ENCODE results near the gene COL9A3.

The COL9A3 gene

DNA sequence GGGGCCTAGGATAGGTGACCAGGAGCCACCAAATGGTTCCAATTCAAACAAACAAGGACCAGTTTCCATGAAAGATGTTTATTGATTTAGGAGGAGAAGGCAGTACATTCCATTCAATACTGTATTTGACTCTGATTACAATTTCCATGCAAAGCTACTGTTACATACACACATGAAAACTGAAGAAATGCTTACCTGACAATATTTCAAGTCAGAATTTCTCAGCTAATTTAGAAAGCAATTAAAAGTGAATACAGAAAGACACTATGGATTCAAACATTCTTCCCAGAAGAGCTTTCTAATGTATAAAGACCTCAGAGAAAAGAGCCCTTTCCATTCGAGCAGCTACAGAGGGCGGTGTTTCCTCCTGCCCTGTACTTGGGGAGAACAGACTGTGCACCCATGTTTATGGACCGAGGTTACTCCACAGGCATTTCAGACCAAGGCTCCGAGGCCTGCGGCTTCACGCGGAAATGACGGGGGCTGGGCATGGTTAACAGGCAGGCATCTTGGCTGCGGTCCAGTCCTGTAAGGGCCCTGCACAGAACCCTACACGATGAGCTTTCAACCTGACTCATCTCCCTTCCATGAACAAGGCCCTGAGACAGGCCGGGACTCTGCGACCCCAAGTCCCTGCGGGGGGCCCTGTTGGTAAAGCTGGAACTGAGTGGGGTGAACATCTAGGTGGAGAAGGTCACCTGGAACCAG lies 70.5 kb downstream of the COL9A3 start:
- Histone ChIP-seq H4K91ac (ENCODE audit: low read length) (no peak overlapping the region), H3K27me3 (ENCODE audit: control insufficient read depth in 1 of 2, insufficient read depth in 1 of 2, low read length in 2 of 2) (no peaks in the 10 kb centered on the region), H3K14ac (ENCODE audit: low read length in 2 of 2) (no peak overlapping the region), H2BK12ac (ENCODE audit: low read length in 2 of 2) (peak overlapping the region in 1 of 2 experiments; percentile 55), H2BK5ac (ENCODE audit: low read depth, low read length, poor library complexity, severe bottlenecking) (no peak overlapping the region), H3K9me3 (ENCODE audit: control insufficient read depth, low read length) (no peaks in the 10 kb centered on the region), H3K4ac (ENCODE audit: low read depth in 1 of 2, low read length in 2 of 2) (no peak overlapping the region), H3K4me1 (ENCODE audit: control insufficient read depth, insufficient read depth, low read depth, low read length) (peaks cover 31% of the 10 kb centered on the region), H4K8ac (ENCODE audit: low read length) (peak overlapping the region; percentile 74), H3K4me2 (ENCODE audit: low read length, poor library complexity, severe bottlenecking) (no peak overlapping the region), H2BK120ac (ENCODE audit: low read depth, low read length) (no peak overlapping the region), H3K27ac (ENCODE audit: low read length, poor library complexity, severe bottlenecking) (peak overlapping the region; percentile 79), H3K9ac (ENCODE audit: low read length) (no peak overlapping the region), H3K18ac (ENCODE audit: low read depth in 1 of 2, low read length in 2 of 2) (peak overlapping the region in 1 of 2 experiments; percentile 63), H2AK5ac (ENCODE audit: low read length, severe bottlenecking) (peak overlapping the region; percentile 3), H3K79me1 (replicated peaks; ENCODE audit: low read length, poor library complexity, severe bottlenecking) (peaks cover 21% of the 10 kb centered on the region), H3K4me3 (ENCODE audit: insufficient read depth in 1 of 2, low read depth in 1 of 2, low read length in 2 of 2) (no peak overlapping the region), H3K36me3 (ENCODE audit: control insufficient read depth in 1 of 2, insufficient read depth in 2 of 2, low read depth in 1 of 2, low read length in 2 of 2) (peaks cover 60 to 73% of the 10 kb centered on the region in 2 experiments), H3K23ac (ENCODE audit: low read length in 2 of 2) (no peak overlapping the region), H2AFZ (ENCODE audit: low read depth, low read length) (no peak overlapping the region), H2BK15ac (ENCODE audit: low read depth, poor library complexity, severe bottlenecking) (no peak overlapping the region)
- DNase-seq = peak; percentile 96
- WGBS = 37% methylated on average over 11 of the region's 13 CpGs

DNA sequence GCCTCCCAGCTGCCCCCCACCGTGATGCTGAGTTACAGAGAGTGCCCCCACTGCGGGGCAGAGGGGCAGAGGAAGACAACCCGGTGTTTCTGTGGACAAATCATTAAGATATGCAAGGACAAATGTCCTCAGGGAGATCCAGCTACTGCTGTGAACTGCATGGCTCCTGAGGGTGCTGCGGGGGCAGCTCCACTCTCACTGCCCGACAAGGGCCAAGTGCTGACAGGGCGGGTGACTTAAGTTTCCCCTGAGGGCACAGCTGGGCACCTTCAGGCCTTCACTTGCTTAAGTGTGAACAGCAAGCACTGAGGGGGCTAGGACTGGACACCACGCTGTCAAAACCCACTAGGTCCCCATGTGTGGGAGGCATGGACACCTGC lies 71.0 kb downstream of the COL9A3 start:
- H3K79me1 ChIP-seq (replicated peaks; ENCODE audit: low read length, poor library complexity, severe bottlenecking) = peaks cover 23% of the 10 kb centered on the region
- H3K4me2 ChIP-seq (ENCODE audit: low read length, poor library complexity, severe bottlenecking) = no peak overlapping the region
- H2BK5ac ChIP-seq (ENCODE audit: low read depth, low read length, poor library complexity, severe bottlenecking) = no peak overlapping the region
- H3K9me3 ChIP-seq (ENCODE audit: control insufficient read depth, low read length) = no peaks in the 10 kb centered on the region
- H3K23ac ChIP-seq (ENCODE audit: low read length in 2 of 2) = no peak overlapping the region
- no peak for DNase-seq
- peak overlapping the region in 1 of 2 experiments; percentile 46 for H3K14ac ChIP-seq (ENCODE audit: low read length in 2 of 2)
- H2AK5ac ChIP-seq (ENCODE audit: low read length, severe bottlenecking) = peak overlapping the region; percentile 33
- peaks cover 64 to 78% of the 10 kb centered on the region in 2 experiments for H3K36me3 ChIP-seq (ENCODE audit: control insufficient read depth in 1 of 2, insufficient read depth in 2 of 2, low read depth in 1 of 2, low read length in 2 of 2)
- WGBS = 80% methylated on average over 7 of the region's 7 CpGs
- no peak overlapping the region for H3K4ac ChIP-seq (ENCODE audit: low read depth in 1 of 2, low read length in 2 of 2)
- H2AFZ ChIP-seq (ENCODE audit: low read depth, low read length) = no peak overlapping the region
- no peak overlapping the region for H2BK120ac ChIP-seq (ENCODE audit: low read depth, low read length)
- peak overlapping the region in 1 of 2 experiments; percentile 55 for H2BK12ac ChIP-seq (ENCODE audit: low read length in 2 of 2)
- H4K8ac ChIP-seq (ENCODE audit: low read length) = peak overlapping the region; percentile 74
- H3K9ac ChIP-seq (ENCODE audit: low read length) = no peak overlapping the region
- H3K4me1 ChIP-seq (ENCODE audit: control insufficient read depth, insufficient read depth, low read depth, low read length) = peaks cover 30% of the 10 kb centered on the region
- no peak overlapping the region for H2BK15ac ChIP-seq (ENCODE audit: low read depth, poor library complexity, severe bottlenecking)
- H4K91ac ChIP-seq (ENCODE audit: low read length) = peak overlapping the region; percentile 25
- H3K27ac ChIP-seq (ENCODE audit: low read length, poor library complexity, severe bottlenecking) = peak overlapping the region; percentile 79
- peak overlapping the region; percentile 45 to 63 for H3K18ac ChIP-seq (ENCODE audit: low read depth in 1 of 2, low read length in 2 of 2)
- H3K4me3 ChIP-seq (ENCODE audit: insufficient read depth in 1 of 2, low read depth in 1 of 2, low read length in 2 of 2) = no peak overlapping the region
- no peaks in the 10 kb centered on the region for H3K27me3 ChIP-seq (ENCODE audit: control insufficient read depth in 1 of 2, insufficient read depth in 1 of 2, low read length in 2 of 2)

DNA sequence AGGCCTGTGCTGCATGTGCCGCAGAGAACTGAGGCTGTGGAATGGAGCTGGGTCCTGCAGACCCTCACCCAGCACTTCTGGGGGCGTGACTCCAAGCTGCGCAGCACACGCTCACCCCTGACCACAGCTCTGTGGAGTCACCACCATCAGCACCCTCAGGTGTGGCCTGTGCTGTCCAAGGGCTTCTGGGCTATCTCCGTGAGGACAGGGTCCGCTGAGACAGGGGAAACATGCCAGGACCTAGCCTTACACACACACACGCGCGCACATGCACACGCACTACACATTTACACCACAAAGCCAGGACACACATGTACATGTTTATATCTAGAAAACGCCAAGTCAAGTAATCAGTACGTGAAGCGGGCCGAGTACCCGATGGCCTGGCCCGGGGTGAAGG lies 71.6 kb downstream of the COL9A3 start:
- no peak for DNase-seq
- WGBS = 98% methylated on average over 16 of the region's 16 CpGs

DNA sequence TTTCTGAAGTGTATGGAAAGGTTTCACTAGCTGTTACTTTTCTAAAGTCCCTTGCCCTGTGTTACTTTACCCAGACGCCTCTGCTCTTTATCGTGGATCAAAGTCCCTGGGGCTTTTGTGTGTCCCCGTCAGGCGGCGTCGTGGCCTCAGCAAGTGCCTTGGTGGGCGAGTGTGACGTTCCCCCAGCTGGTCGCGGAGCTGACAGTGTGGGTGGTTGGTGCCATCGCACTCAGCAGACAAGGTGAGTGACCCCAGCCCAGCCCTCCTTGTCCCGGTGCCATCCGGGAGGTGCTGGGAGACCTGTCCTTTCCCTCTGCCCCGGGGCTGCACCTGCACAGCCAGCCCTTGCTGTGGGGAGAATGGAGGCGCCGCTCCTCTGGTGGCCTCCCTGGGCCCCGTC lies 72.1 kb downstream of the COL9A3 start:
- Histone ChIP-seq H3K9me3 (ENCODE audit: control insufficient read depth, low read length) (no peaks in the 10 kb centered on the region), H3K14ac (ENCODE audit: low read length in 2 of 2) (no peak overlapping the region), H2BK120ac (ENCODE audit: low read depth, low read length) (no peak overlapping the region), H3K4me3 (ENCODE audit: insufficient read depth in 1 of 2, low read depth in 1 of 2, low read length in 2 of 2) (no peak overlapping the region), H2AK5ac (ENCODE audit: low read length, severe bottlenecking) (no peak overlapping the region), H3K27me3 (ENCODE audit: control insufficient read depth in 1 of 2, insufficient read depth in 1 of 2, low read length in 2 of 2) (no peaks in the 10 kb centered on the region), H2BK15ac (ENCODE audit: low read depth, poor library complexity, severe bottlenecking) (no peak overlapping the region), H3K4me1 (ENCODE audit: control insufficient read depth, insufficient read depth, low read depth, low read length) (peaks cover 30% of the 10 kb centered on the region), H4K8ac (ENCODE audit: low read length) (no peak overlapping the region), H3K18ac (ENCODE audit: low read depth in 1 of 2, low read length in 2 of 2) (no peak overlapping the region), H3K79me1 (replicated peaks; ENCODE audit: low read length, poor library complexity, severe bottlenecking) (peaks cover 27% of the 10 kb centered on the region), H3K9ac (ENCODE audit: low read length) (no peak overlapping the region), H2AFZ (ENCODE audit: low read depth, low read length) (no peak overlapping the region), H4K91ac (ENCODE audit: low read length) (no peak overlapping the region), H3K23ac (ENCODE audit: low read length in 2 of 2) (no peak overlapping the region), H3K36me3 (ENCODE audit: control insufficient read depth in 1 of 2, insufficient read depth in 2 of 2, low read depth in 1 of 2, low read length in 2 of 2) (peaks cover 72 to 89% of the 10 kb centered on the region in 2 experiments), H3K4ac (ENCODE audit: low read depth in 1 of 2, low read length in 2 of 2) (no peak overlapping the region), H2BK5ac (ENCODE audit: low read depth, low read length, poor library complexity, severe bottlenecking) (no peak overlapping the region), H3K4me2 (ENCODE audit: low read length, poor library complexity, severe bottlenecking) (no peak overlapping the region), H2BK12ac (ENCODE audit: low read length in 2 of 2) (no peak overlapping the region), H3K27ac (ENCODE audit: low read length, poor library complexity, severe bottlenecking) (no peak overlapping the region)
- no peak for DNase-seq
- 97% methylated on average over 17 of the region's 17 CpGs for WGBS

More for the DNA sequence above, 71.6 kb downstream of the COL9A3 start:
- Histone ChIP-seq H3K4me1 (ENCODE audit: control insufficient read depth, insufficient read depth, low read depth, low read length) (peaks cover 30% of the 10 kb centered on the region), H3K27me3 (ENCODE audit: control insufficient read depth in 1 of 2, insufficient read depth in 1 of 2, low read length in 2 of 2) (no peaks in the 10 kb centered on the region), H2AFZ (ENCODE audit: low read depth, low read length) (no peak overlapping the region), H3K4me3 (ENCODE audit: insufficient read depth in 1 of 2, low read depth in 1 of 2, low read length in 2 of 2) (no peak overlapping the region), H3K9me3 (ENCODE audit: control insufficient read depth, low read length) (no peaks in the 10 kb centered on the region), H3K36me3 (ENCODE audit: control insufficient read depth in 1 of 2, insufficient read depth in 2 of 2, low read depth in 1 of 2, low read length in 2 of 2) (peaks cover 67 to 84% of the 10 kb centered on the region in 2 experiments), H3K14ac (ENCODE audit: low read length in 2 of 2) (peak overlapping the region in 1 of 2 experiments; percentile 46), H3K79me1 (replicated peaks; ENCODE audit: low read length, poor library complexity, severe bottlenecking) (peaks cover 23% of the 10 kb centered on the region), H2AK5ac (ENCODE audit: low read length, severe bottlenecking) (peak overlapping the region; percentile 43), H4K8ac (ENCODE audit: low read length) (no peak overlapping the region), H3K4me2 (ENCODE audit: low read length, poor library complexity, severe bottlenecking) (no peak overlapping the region), H4K91ac (ENCODE audit: low read length) (peak overlapping the region; percentile 58), H3K9ac (ENCODE audit: low read length) (no peak overlapping the region), H3K4ac (ENCODE audit: low read depth in 1 of 2, low read length in 2 of 2) (no peak overlapping the region), H2BK5ac (ENCODE audit: low read depth, low read length, poor library complexity, severe bottlenecking) (no peak overlapping the region), H3K27ac (ENCODE audit: low read length, poor library complexity, severe bottlenecking) (peak overlapping the region; percentile 79), H3K18ac (ENCODE audit: low read depth in 1 of 2, low read length in 2 of 2) (peak overlapping the region in 1 of 2 experiments; percentile 63), H2BK120ac (ENCODE audit: low read depth, low read length) (no peak overlapping the region), H2BK15ac (ENCODE audit: low read depth, poor library complexity, severe bottlenecking) (no peak overlapping the region), H3K23ac (ENCODE audit: low read length in 2 of 2) (no peak overlapping the region), H2BK12ac (ENCODE audit: low read length in 2 of 2) (no peak overlapping the region)

All from mesenchymal stem cell (in vitro differentiated cells and primary cell).